HG03135 (cell line): ENCODE results near the gene TMEM213.

Experiments
- ATAC-seq: cut with Tn5 transposase; IDR thresholded peaks from one replicate; pipeline ENCODE4 v1.9.1; 2021; ENCODE audit warnings: mild to moderate bottlenecking, moderate library complexity; ENCODE audit not compliant: unreplicated experiment

TMEM213 gene

GRCh38 chr7:138872576-138872975 lies 74.8 kb downstream of the TMEM213 start:
- no peak for ATAC-seq

GRCh38 chr7:138873220-138873892 lies 75.6 kb downstream of the TMEM213 start:
- no peak for ATAC-seq

- ATAC-seq, result no peak
Observed at GRCh38 chr7:138875794-138876193, 78.0 kb downstream of the TMEM213 start.

DNA sequence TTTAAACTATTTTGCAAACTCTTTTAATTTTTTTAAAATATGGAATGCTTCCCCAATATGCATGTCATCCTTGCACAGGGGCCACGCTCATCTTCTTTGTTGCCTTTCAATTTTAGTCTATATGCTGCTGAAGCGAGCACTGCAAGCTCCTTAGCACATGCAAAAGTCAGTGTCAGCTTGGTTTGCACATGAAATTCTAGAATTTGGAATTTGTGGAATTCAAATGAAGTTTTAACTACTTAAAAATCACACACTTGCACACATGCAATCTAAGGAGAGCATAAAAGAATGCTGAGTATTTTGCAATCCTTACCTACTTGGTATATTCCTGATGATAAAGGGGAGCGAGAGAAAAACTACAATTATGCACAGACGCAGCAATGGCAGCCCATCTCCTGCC lies 78.5 kb downstream of the TMEM213 start:
- no peak for ATAC-seq

DNA sequence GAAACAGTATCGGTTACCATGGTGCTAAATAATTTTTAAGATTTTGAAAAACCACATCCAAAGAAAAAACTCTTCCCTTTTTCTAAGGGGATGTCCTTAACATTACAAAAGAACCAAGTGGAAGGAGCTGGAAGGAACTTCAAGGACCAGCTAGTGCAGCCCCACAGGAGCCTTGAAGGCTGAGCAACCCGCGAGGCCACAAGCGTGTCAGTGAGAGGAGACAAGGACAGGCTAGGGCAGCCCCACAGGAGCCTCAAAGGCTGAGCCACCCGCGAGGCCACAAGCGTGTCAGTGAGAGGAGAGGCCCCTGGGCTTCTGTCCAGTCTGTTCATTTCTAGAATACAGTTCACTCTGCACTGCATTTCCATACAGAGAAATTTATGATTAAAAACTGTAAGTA lies 80.3 kb downstream of the TMEM213 start:
- ATAC-seq, result no peak

GRCh38 chr7:138878856-138879255 lies 81.1 kb downstream of the TMEM213 start:
- ATAC-seq, result no peak

DNA sequence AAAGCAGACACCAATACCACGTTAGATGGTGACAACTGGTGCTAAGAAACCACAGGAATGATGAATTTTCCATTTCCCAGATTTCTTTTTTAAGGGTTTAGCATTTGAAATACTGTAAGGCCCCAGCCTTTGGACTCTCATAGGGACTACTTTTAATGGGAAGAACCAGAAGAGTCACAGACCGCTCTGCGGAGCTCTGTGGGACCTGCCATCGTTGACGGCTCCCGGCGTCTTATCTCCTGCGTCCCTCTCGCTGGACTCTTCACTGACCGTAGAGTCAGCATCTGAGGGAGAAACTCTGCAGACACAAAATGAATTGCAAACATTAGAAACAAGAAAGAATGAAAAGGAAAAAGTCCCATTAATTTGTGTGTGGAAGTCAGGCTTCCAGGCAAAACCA lies 81.6 kb downstream of the TMEM213 start:
- ATAC-seq, result no peak

DNA sequence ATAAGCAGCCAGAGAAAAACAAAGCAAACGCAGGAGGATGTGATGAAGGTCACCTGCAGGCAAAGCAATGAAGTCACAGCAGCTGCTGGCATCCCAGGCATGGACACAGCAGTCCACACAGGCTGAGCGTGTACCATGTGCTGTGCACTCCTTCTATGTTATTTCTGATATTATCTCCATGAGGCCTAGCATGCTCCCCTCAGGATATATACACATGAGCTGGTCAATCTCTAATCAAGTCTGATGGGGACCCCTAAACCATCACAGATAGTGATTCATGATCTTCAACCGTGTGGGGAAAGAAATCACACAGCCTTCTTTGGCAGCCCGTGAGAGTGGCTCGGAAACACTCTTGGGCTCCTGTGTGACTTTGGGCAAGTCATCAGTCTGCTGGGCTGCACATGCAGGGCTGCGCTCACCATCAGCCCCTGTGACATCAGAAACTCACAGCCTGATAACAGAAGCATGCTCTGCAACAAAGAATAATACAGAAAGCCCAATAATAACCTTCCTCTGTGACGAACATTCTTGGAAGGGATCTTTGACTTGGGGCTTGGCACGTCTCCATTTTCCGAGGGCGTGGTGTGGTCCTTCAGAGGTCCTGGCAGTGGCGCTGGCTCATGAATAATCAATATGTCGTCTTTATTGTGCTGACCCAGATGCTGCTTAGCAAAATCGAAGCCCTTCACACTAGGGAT lies 83.2 kb downstream of the TMEM213 start:
- no peak for ATAC-seq

GRCh38 chr7:138881579-138882188 lies 83.9 kb downstream of the TMEM213 start:
- no peak for ATAC-seq

DNA sequence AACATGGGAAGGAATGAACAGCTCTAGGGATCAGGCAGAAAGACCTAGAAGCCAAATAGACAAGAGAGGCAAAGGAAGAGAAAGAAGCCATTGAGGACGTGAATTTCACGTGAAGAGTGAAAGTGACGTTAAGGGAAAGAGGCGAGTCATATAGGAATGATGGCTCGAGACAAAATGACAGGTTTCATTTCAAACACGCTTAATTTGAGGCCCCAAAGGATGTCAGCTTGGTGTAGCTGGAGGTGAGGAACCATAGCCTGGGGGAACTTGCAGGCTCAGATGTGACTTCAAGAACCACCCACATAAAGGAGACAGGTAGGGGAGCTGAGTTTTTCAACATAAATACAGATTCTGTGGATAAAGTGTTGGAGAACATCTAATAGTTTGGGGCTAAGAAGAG lies 84.5 kb downstream of the TMEM213 start:
- no peak for ATAC-seq

DNA sequence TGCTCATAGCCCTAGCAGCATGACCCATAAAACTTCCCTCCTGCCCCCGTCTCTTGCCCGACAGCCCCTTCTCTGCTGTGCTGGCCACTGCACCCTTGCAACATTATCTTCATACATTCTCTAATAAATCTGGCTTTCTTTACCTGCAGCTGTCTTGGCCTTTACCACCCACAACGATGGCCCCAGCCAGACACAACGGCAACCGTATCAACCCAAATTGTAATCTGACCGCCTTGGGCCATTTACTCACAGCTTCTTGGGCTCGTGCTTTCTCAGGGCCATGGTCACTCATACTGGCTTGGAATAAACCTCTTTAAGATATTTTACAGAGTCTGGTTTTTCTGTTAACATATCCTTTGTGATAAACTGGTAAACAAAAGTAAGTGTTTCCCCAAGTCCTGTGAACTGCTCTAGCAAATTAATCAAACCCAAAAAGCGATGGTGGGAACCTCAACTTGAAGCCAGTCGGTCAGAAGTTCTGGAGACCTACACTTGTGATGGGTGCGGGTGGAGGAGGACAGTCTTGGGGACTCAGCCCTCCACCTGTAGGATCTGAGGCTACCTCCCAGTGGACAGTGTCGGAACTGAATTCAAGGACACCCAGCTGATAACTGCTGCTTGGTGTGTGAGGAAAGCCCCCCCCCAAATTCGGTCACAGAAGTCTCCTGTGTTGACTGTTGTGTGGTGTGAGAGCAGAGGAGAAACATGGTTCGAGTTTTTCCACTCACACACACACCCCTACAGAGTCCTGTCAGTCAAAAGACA lies 87.8 kb downstream of the TMEM213 start:
- ATAC-seq, result no peak

DNA sequence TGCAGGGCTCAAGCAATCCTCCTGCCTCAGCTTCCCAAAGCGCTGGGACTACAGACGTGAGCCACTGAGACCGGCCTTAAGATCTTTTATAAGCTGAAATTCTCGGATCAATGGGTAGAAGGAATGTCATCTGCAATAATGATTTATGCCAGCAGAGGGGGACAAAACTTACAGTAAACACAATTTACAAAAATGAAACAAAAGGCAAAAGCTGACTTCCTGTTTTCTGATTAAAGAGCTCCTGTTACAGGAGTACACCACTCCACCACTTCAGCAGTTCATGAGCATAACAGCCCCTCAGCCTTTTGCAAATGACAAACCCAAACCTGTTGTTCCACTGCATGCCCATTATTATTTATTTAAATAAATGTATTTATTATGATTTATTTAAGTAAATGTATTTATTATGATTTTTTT lies 88.7 kb downstream of the TMEM213 start:
- ATAC-seq, result peak; percentile 93

DNA sequence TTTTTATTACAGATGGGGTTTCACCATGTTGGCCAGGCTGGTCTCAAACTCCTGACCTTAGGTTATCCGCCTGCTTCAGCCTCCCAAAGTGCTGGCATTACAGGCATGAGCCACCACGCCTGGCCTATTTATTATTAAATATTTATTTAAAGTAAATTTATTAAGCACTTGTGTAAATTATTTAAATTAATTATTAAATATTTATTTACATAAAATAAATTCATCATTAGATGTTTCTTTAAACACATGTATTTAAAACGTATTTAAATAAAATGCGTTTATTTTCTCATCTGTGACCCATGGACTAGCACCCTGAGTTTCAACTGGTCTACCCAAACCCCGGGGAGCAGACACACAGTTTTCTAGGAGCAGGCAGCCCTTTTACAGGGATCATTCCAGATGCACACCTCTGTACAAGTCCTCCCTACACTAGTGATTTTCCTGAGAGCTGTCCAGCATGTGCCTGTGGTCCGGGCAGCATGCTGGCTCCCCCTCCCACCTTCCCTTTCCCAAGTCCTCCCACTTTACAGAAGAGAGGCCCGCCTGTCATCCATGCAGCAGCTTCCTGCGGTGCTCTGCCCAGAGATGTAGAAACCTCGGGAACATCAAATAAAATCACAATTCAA lies 89.4 kb downstream of the TMEM213 start:
- ATAC-seq, result no peak
